HepG2 (cell line): ENCODE results near the gene KLF11. TPM values are rescaled to one million over a fixed set of nuclear protein-coding genes. Genes with fewer than 3 reads are reported as not detected.
A peak's percentile ranks its signal among the peaks of the same experiment; 100 is the strongest.

Experiments used
- ATAC-seq: fragments of 200-7000 bp; cut with Tn5 transposase; 3 replicates; pipeline ENCODE4 v1.9.1; 2020; ENCODE audit warnings: mild to moderate bottlenecking, moderate library complexity
- BruUV-seq: library from RNA; stranded (reverse); fragments of 400-500 nt; replicated peaks from 2 replicates; lab custom pipeline; 2021; lab: Mats Ljungman, UMichigan
- CTCF ChIA-PET: fragments of 300-600 bp; formaldehyde crosslinking; extraction: SDS; loops from one replicate; lab custom pipeline; 2021; ENCODE audit warnings: low total read pairs, inconsistent platforms, low intra/inter-chr PET ratio; lab: Yijun Ruan, JAX
- POLR2A ChIA-PET: fragments of 350-600 bp; sonication (Branson Sonifier 250); formaldehyde crosslinking; loops from one replicate; lab custom pipeline; 2020; ENCODE audit warnings: antibody characterized with exemption, inconsistent platforms; lab: Yijun Ruan, JAX
- DNase-seq: peaks from one replicate; pipeline ENCODE4 v3.0.0-alpha.2; 2015; ENCODE audit warnings: low spot score
- FAIRE-seq: peaks from 3 replicates; lab custom pipeline; 2011; peaks lifted over from hg19 to GRCh38; lab: Jason Lieb, UNC
- H2AFZ ChIP-seq: one replicate; pipeline ENCODE4 v1.6.1; 2011; ENCODE audit warnings: low read length, inconsistent platforms
- H3K27ac ChIP-seq: fragments of 300-600 bp; 3 replicates; pipeline ENCODE4 v1.8.0; 2011; ENCODE audit warnings: mixed run types, mild to moderate bottlenecking, mixed read lengths, low read length, inconsistent platforms; ENCODE audit not compliant: insufficient read depth; ENCODE audit errors: extremely low read length
- H3K27me3 ChIP-seq, 2 experiments: fragments of 200-600 bp in 1 of 2; 2 replicates in 1 of 2; 3 replicates in 1 of 2; pipeline versions ENCODE4 v1.6.0 to v1.8.0; 2011; ENCODE audit warnings: low read length in 2 of 2, mild to moderate bottlenecking in 2 of 2, moderate library complexity in 2 of 2, inconsistent platforms in 1 of 2; ENCODE audit not compliant: insufficient read depth in 2 of 2, control insufficient read depth in 1 of 2
- H3K36me3 ChIP-seq, 2 experiments: fragments of 200-600 bp in 1 of 2; replicated peaks in 1 of 2; 2 replicates in 1 of 2; 3 replicates in 1 of 2; pipeline versions ENCODE4 v1.5.1 to v1.8.0; 2011; ENCODE audit warnings: low read length in 2 of 2, inconsistent platforms in 1 of 2; ENCODE audit not compliant: insufficient read depth in 2 of 2, control insufficient read depth in 1 of 2
- H3K4me1 ChIP-seq: 2 replicates; pipeline ENCODE4 v1.5.1; 2012; ENCODE audit warnings: low read length, inconsistent platforms; ENCODE audit not compliant: insufficient read depth
- H3K4me2 ChIP-seq: 2 replicates; pipeline ENCODE4 v1.6.0; 2011; ENCODE audit warnings: low read depth, low read length, inconsistent platforms
- H3K4me3 ChIP-seq, 3 experiments: fragments of 200-600 bp in 1 of 3; sonication (generic), shearing (Covaris generic) in 1 of 3; replicated peaks in 1 of 3; 2 replicates each; pipeline ENCODE4 v1.5.1; 2011 to 2016; ENCODE audit warnings: low read length in 3 of 3, inconsistent platforms in 2 of 3, low read depth in 2 of 3, mild to moderate bottlenecking in 2 of 3, control low read depth in 1 of 3, mixed read lengths in 1 of 3; ENCODE audit not compliant: insufficient read depth in 1 of 3
- H3K79me2 ChIP-seq: one replicate; pipeline ENCODE4 v1.6.1; 2011; ENCODE audit warnings: low read length, inconsistent platforms; ENCODE audit not compliant: insufficient read depth
- H3K9ac ChIP-seq: 2 replicates; pipeline ENCODE4 v1.6.0; 2011; ENCODE audit warnings: mild to moderate bottlenecking, low read depth, low read length, inconsistent platforms; ENCODE audit not compliant: insufficient read depth
- H3K9me3 ChIP-seq: 2 replicates; pipeline ENCODE4 v1.5.1; 2012; ENCODE audit warnings: mild to moderate bottlenecking, low read length
- H4K20me1 ChIP-seq: 2 replicates; pipeline ENCODE4 v1.6.0; 2011; ENCODE audit warnings: inconsistent platforms, mild to moderate bottlenecking, low read length, moderate library complexity; ENCODE audit not compliant: insufficient read depth
- ATF3 ChIP-seq: sonication (generic); formaldehyde crosslinking; IDR thresholded peaks from 2 replicates; pipeline ENCODE4 v1.4.0; 2020; ENCODE audit warnings: missing genetic modification reagents
- FOXK1 ChIP-seq: sonication (generic); formaldehyde crosslinking; IDR thresholded peaks from 2 replicates; pipeline ENCODE4 v1.4.0; 2020; ENCODE audit warnings: low read depth, missing genetic modification reagents, borderline replicate concordance
- HDAC2 ChIP-seq: sonication (generic); formaldehyde crosslinking; IDR thresholded peaks from 2 replicates; pipeline ENCODE4 v1.4.0; 2020; ENCODE audit warnings: missing genetic modification reagents
- HOXA9 ChIP-seq: sonication (generic); formaldehyde crosslinking; IDR thresholded peaks from 2 replicates; pipeline ENCODE4 v1.8.1; 2022; ENCODE audit warnings: missing genetic modification reagents, mild to moderate bottlenecking, moderate library complexity, borderline replicate concordance
- PHF5A ChIP-seq: IDR thresholded peaks from one replicate; pipeline ENCODE4 v1.6.1; 2018; ENCODE audit warnings: low read depth, missing genetic modification reagents; ENCODE audit not compliant: unreplicated experiment
- SP2 ChIP-seq: sonication (generic); formaldehyde crosslinking; IDR thresholded peaks from 2 replicates; pipeline ENCODE4 v1.5.1; 2020; ENCODE audit warnings: mild to moderate bottlenecking, missing genetic modification reagents
- TBX2 ChIP-seq: sonication (generic); formaldehyde crosslinking; IDR thresholded peaks from 2 replicates; pipeline ENCODE4 v1.5.0; 2020; ENCODE audit warnings: missing genetic modification reagents, mild to moderate bottlenecking, borderline replicate concordance
- ZMYM4 ChIP-seq: sonication (generic); formaldehyde crosslinking; IDR thresholded peaks from 2 replicates; pipeline ENCODE4 v1.8.1; 2023; ENCODE audit warnings: mild to moderate bottlenecking, missing genetic modification reagents
- ZNF83 ChIP-seq: sonication (generic); formaldehyde crosslinking; IDR thresholded peaks from 2 replicates; pipeline ENCODE4 v1.4.0; 2020; ENCODE audit warnings: missing genetic modification reagents, mild to moderate bottlenecking, borderline replicate concordance
- ZUFSP ChIP-seq: sonication (generic); formaldehyde crosslinking; IDR thresholded peaks from 2 replicates; pipeline ENCODE4 v1.9.0; 2021; ENCODE audit warnings: missing genetic modification reagents, mild to moderate bottlenecking, borderline replicate concordance
- WGBS: methylation state at CpG from one replicate; pipeline ENCODE4 v1.1.6; 2017; ENCODE audit warnings: low lambda C conversion rate; 5-methylcytosine and 5-hydroxymethylcytosine counted together
- in situ Hi-C: cut with HindIII; loops from 2 replicates; pipeline ENCODE4 v1.10.0; 2017; ENCODE audit warnings: low pct_unique_long_range_greater_than_20kb; ENCODE audit not compliant: extremely low pct_ligation_motif_present
- intact Hi-C: fragments of 100-400 bp; cut with micrococcal nuclease; formaldehyde crosslinking; loops from one replicate; pipeline ENCODE4 v1.10.0; 2022; ENCODE audit not compliant: unreplicated experiment
- polyA plus RNA-seq, 8 experiments: library from polyadenylated mRNA; depleted of rRNA in 3 of 8; stranded (reverse) in 7 of 8; unstranded in 1 of 8; fragments of >200 nt; fragmentation: Illumina TruSeq in 4 of 8; extraction: Trizol in 4 of 8; gene quantifications; 2 replicates each; pipeline versions ENCODE4 v1.2.1 to v1.2.3, GENCODE V29; 2011 to 2016; ENCODE audit warnings: low read depth in 4 of 8, missing spikeins in 1 of 8, mixed read lengths in 1 of 8; ENCODE audit not compliant: insufficient read depth in 1 of 8
- total RNA-seq, 5 experiments: library from RNA; depleted of rRNA; stranded (reverse); fragments of >200 nt; fragmentation: Illumina TruSeq; extraction: Trizol; gene quantifications; 2 replicates each; pipeline ENCODE4 v1.2.3, GENCODE V29; 2016; ENCODE audit warnings: low read depth in 1 of 5

Gene KLF11
- total and polyA plus RNA-seq, 2 of the 13 experiments (the other 11 are each of a cell fraction or from before 2014, with no cell fraction given): 2.5 to 11.8 TPM

GRCh38 chr2:10062931-10063365, 19.6 kb downstream of the KLF11 start (continued):
- peak; percentile 43 for TF ChIP-seq PHF5A (CRISPR knock-in tag)
- TF ChIP-seq FOXK1: no peak
- TF ChIP-seq HDAC2: 0 out of 2 replicates have a peak, but pooled peaks have one; percentile 36
- TF ChIP-seq ZNF83 (CRISPR knock-in tag): no peak
- TF ChIP-seq HOXA9 (CRISPR knock-in tag): no peak
- no peak for TF ChIP-seq ATF3 (CRISPR knock-in tag)
- TF ChIP-seq ZMYM4: peak; percentile 47
- TF ChIP-seq SP2: no peak

GRCh38 chr2:10063566-10063965, 20.2 kb downstream of the KLF11 start:
- no peak for FAIRE-seq
- H3K27me3 ChIP-seq: peaks cover 11 to 35% of the 10 kb centered on the region in 2 experiments; a peak in 4 of 5 replicates
- no peaks in the 10 kb centered on the region for H3K36me3 ChIP-seq
- no peak overlapping the region for H3K27ac ChIP-seq
- BruUV-seq: no TSS peak
- no peaks in the 10 kb centered on the region for H4K20me1 ChIP-seq
- intact Hi-C loops: no loop called here
- no peak overlapping the region for H3K4me2 ChIP-seq
- no peak for ATAC-seq
- POLR2A ChIA-PET: no interaction called here
- CTCF ChIA-PET: no interaction called here
- 44% methylated on average over 8 of the region's 9 CpGs for WGBS
- no peaks in the 10 kb centered on the region for H3K79me2 ChIP-seq
- H3K9ac ChIP-seq: no peak overlapping the region
- no peak overlapping the region for H2AFZ ChIP-seq
- TF ChIP-seq ZUFSP (CRISPR knock-in tag) (no peak), TBX2 (CRISPR knock-in tag) (0 out of 2 replicates have a peak, but pooled peaks have one; percentile 33)
- no peak overlapping the region for H3K4me3 ChIP-seq
- no peak for DNase-seq
- peaks cover 19% of the 10 kb centered on the region for H3K4me1 ChIP-seq
- H3K9me3 ChIP-seq: no peaks in the 10 kb centered on the region
- in situ Hi-C loops: no loop called here
